HL-60 (cell line): ENCODE data around the gene NAV2.

ENCODE experiments used
- SPI1 ChIP-seq: IDR thresholded peaks from 2 replicates; pipeline ENCODE4 v1.6.1; 2012; ENCODE audit warnings: low read depth, mild to moderate bottlenecking, borderline replicate concordance
- TF ChIP-seq, protein P1 (sequence below): IDR thresholded peaks from one replicate; pipeline ENCODE4 v1.5.1; 2011; ENCODE audit warnings: low read length, control low read depth, inconsistent platforms; ENCODE audit not compliant: insufficient read depth

DNA sequence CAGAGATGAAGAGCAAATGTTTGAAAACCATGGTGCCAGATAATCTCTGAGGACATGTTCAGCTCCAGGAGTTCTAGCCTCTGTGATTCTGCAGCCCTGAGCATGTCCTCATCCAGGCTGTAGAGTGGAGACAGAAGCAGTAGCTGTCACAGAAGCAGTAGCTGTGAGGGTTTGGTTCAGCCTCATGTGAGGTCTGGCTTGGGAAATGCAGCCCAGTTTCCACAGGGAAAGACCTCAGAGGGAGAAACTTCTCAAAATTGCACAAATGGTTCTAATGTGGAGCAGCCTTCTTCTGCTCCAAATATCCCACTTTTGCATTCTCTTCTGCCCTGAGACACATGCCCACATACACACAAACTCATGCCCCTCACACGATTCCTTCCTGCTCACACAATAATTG, 399.2 kb downstream of the NAV2 start:
- TF ChIP-seq, protein P1, sequence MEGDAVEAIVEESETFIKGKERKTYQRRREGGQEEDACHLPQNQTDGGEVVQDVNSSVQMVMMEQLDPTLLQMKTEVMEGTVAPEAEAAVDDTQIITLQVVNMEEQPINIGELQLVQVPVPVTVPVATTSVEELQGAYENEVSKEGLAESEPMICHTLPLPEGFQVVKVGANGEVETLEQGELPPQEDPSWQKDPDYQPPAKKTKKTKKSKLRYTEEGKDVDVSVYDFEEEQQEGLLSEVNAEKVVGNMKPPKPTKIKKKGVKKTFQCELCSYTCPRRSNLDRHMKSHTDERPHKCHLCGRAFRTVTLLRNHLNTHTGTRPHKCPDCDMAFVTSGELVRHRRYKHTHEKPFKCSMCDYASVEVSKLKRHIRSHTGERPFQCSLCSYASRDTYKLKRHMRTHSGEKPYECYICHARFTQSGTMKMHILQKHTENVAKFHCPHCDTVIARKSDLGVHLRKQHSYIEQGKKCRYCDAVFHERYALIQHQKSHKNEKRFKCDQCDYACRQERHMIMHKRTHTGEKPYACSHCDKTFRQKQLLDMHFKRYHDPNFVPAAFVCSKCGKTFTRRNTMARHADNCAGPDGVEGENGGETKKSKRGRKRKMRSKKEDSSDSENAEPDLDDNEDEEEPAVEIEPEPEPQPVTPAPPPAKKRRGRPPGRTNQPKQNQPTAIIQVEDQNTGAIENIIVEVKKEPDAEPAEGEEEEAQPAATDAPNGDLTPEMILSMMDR: no peak
- no peak for TF ChIP-seq SPI1
